ENCODE measurements around the gene PDE9A.

DNA sequence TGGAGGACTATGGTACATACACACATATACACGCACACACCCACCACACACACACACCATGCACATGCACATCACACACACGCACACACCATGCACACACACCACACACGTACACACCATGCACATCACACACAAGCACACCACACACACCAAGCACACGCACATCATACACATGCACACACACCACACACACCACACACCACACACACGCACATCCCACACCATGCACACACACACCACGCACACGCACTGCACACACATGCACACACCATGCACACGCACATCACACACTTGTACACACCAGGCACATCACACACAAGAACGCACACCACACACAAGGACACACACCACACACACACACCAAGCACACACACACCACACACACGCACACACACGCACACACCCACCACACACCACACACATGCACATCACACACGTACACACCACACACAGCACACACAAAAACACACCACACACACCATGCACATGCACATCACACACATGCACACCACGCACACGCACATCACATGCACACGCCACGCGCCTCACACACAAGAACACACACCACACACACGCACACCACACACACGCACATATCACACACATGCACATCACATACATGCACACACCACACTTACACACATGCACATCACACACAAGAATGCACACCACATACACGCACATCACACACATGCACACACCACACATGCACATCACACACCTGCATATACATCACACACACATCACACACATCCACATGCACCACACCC, 9.2 kb downstream of the PDE9A start:
- TF ChIP-seq CEBPB (IDR thresholded peaks at IDR 0.05; ENCODE audit: low read depth, low read length) (no peak), SMC3 (IDR thresholded peaks at IDR 0.05; ENCODE audit: low read depth, low read length) (no peak), BHLHE40 (IDR thresholded peaks at IDR 0.05; ENCODE audit: low read depth, low read length) (no peak), MXI1 (IDR thresholded peaks at IDR 0.05; ENCODE audit: borderline replicate concordance, low read depth, low read length) (no peak), POLR2A (IDR thresholded peaks at IDR 0.05; ENCODE audit: low read depth, low read length) (no peak), RAD21 (IDR thresholded peaks at IDR 0.05; ENCODE audit: low read length) (no peak), CHD1 (IDR thresholded peaks at IDR 0.05; ENCODE audit: low read depth, low read length) (no peak), FOS (IDR thresholded peaks at IDR 0.05; ENCODE audit: low read depth, low read length) (no peak), RFX5 (IDR thresholded peaks at IDR 0.05; ENCODE audit: low read depth, low read length) (no peak), MAFK (IDR thresholded peaks at IDR 0.05; ENCODE audit: low read depth, low read length) (no peak), NFE2L2 (IDR thresholded peaks at IDR 0.05; ENCODE audit: low read depth, low read length) (no peak)
- TF ChIP-seq, protein P1, sequence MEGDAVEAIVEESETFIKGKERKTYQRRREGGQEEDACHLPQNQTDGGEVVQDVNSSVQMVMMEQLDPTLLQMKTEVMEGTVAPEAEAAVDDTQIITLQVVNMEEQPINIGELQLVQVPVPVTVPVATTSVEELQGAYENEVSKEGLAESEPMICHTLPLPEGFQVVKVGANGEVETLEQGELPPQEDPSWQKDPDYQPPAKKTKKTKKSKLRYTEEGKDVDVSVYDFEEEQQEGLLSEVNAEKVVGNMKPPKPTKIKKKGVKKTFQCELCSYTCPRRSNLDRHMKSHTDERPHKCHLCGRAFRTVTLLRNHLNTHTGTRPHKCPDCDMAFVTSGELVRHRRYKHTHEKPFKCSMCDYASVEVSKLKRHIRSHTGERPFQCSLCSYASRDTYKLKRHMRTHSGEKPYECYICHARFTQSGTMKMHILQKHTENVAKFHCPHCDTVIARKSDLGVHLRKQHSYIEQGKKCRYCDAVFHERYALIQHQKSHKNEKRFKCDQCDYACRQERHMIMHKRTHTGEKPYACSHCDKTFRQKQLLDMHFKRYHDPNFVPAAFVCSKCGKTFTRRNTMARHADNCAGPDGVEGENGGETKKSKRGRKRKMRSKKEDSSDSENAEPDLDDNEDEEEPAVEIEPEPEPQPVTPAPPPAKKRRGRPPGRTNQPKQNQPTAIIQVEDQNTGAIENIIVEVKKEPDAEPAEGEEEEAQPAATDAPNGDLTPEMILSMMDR (conservative IDR thresholded peaks at IDR 0.05; ENCODE audit: low read depth, low read length), result no peak
- TF ChIP-seq, protein P2, sequence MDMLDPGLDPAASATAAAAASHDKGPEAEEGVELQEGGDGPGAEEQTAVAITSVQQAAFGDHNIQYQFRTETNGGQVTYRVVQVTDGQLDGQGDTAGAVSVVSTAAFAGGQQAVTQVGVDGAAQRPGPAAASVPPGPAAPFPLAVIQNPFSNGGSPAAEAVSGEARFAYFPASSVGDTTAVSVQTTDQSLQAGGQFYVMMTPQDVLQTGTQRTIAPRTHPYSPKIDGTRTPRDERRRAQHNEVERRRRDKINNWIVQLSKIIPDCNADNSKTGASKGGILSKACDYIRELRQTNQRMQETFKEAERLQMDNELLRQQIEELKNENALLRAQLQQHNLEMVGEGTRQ (IDR thresholded peaks at IDR 0.05; ENCODE audit: low read depth, low read length), result no peak
- TF ChIP-seq, protein P3, sequence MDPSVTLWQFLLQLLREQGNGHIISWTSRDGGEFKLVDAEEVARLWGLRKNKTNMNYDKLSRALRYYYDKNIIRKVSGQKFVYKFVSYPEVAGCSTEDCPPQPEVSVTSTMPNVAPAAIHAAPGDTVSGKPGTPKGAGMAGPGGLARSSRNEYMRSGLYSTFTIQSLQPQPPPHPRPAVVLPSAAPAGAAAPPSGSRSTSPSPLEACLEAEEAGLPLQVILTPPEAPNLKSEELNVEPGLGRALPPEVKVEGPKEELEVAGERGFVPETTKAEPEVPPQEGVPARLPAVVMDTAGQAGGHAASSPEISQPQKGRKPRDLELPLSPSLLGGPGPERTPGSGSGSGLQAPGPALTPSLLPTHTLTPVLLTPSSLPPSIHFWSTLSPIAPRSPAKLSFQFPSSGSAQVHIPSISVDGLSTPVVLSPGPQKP (IDR thresholded peaks at IDR 0.05; ENCODE audit: borderline replicate concordance, low read depth, low read length), result no peak
